Nephron progenitor cell (in vitro differentiated cells): Measurements from ENCODE around the gene PRTN3.
"Not testable (repeated sequence)": the region's sequence is repeated elsewhere in the genome, so short reads cannot be mapped to it uniquely, and the experiment has no call there.

ENCODE experiments used
- DNase-seq: peaks from one replicate; pipeline ENCODE4 v3.0.0; 2021
- H3K27ac Mint-ChIP-seq: 2 replicates; pipeline ENCODE4 v1.8.0; 2021; ENCODE audit warnings: mild to moderate bottlenecking, moderate library complexity, mixed read lengths
- H3K27me3 Mint-ChIP-seq: 2 replicates; pipeline ENCODE4 v1.8.0; 2021; ENCODE audit warnings: mild to moderate bottlenecking, low read depth, mixed read lengths; ENCODE audit not compliant: poor library complexity
- H3K36me3 Mint-ChIP-seq: 2 replicates; pipeline ENCODE4 v1.8.0; 2021; ENCODE audit warnings: low read depth, mixed read lengths
- H3K4me1 Mint-ChIP-seq: 2 replicates; pipeline ENCODE4 v1.8.0; 2021; ENCODE audit warnings: mixed read lengths
- H3K4me3 Mint-ChIP-seq: 2 replicates; pipeline ENCODE4 v1.8.0; 2021; ENCODE audit warnings: mild to moderate bottlenecking, moderate library complexity, mixed read lengths
- H3K9me3 Mint-ChIP-seq: 2 replicates; pipeline ENCODE4 v1.8.0; 2021; ENCODE audit warnings: mild to moderate bottlenecking, moderate library complexity, mixed read lengths
- CTCF ChIP-seq: fragments of 200-600 bp; sonication (generic); IDR thresholded peaks from 2 replicates; pipeline ENCODE4 v1.5.0; 2021; ENCODE audit warnings: antibody characterized with exemption

The PRTN3 gene

GRCh38 chr19:813219-814151, 27.3 kb upstream of the PRTN3 start:
- peaks cover 58% of the 10 kb centered on the region for H3K36me3 Mint-ChIP-seq
- H3K27ac Mint-ChIP-seq, result no peak overlapping the region
- DNase-seq, result no peak

GRCh38 chr19:814152-815078, 26.4 kb upstream of the PRTN3 start:
- H3K27ac Mint-ChIP-seq, result no peak overlapping the region
- no peaks in the 10 kb centered on the region for H3K27me3 Mint-ChIP-seq
- DNase-seq, result no peak
- TF ChIP-seq CTCF, result no peak
- no peaks in the 10 kb centered on the region for H3K9me3 Mint-ChIP-seq
- peaks cover 6% of the 10 kb centered on the region for H3K4me1 Mint-ChIP-seq
- H3K4me3 Mint-ChIP-seq, result no peak overlapping the region
- H3K36me3 Mint-ChIP-seq, result peaks cover 56% of the 10 kb centered on the region

More at GRCh38 chr19:813219-814151, 27.3 kb upstream of the PRTN3 start:
- Mint-ChIP-seq H3K4me3 (no peak overlapping the region), H3K4me1 (peaks cover 5% of the 10 kb centered on the region), H3K9me3 (no peaks in the 10 kb centered on the region), H3K27me3 (no peaks in the 10 kb centered on the region)
- TF ChIP-seq CTCF, result no peak

- peaks cover 3% of the 10 kb centered on the region for H3K27me3 Mint-ChIP-seq
- H3K9me3 Mint-ChIP-seq, result no peaks in the 10 kb centered on the region
- H3K27ac Mint-ChIP-seq, result no peak overlapping the region
- H3K4me1 Mint-ChIP-seq, result peaks cover 13% of the 10 kb centered on the region
- TF ChIP-seq CTCF, result no peak
- H3K4me3 Mint-ChIP-seq, result no peak overlapping the region
- H3K36me3 Mint-ChIP-seq, result peaks cover 48% of the 10 kb centered on the region
- DNase-seq, result no peak
These were observed 25.6 kb upstream of the PRTN3 start for GRCh38 chr19:815079-815774.

- Mint-ChIP-seq H3K36me3 (peaks cover 43% of the 10 kb centered on the region), H3K27ac (peak overlapping the region; percentile 46), H3K27me3 (peaks cover 5% of the 10 kb centered on the region), H3K9me3 (no peaks in the 10 kb centered on the region), H3K4me1 (peaks cover 13% of the 10 kb centered on the region), H3K4me3 (no peak overlapping the region)
- DNase-seq, result no peak
- no peak for TF ChIP-seq CTCF
These were observed 24.9 kb upstream of the PRTN3 start for GRCh38 chr19:815775-816499.

GRCh38 chr19:816500-816857, 24.3 kb upstream of the PRTN3 start:
- peaks cover 39% of the 10 kb centered on the region for H3K36me3 Mint-ChIP-seq
- no peaks in the 10 kb centered on the region for H3K9me3 Mint-ChIP-seq
- DNase-seq, result no peak
- peaks cover 5% of the 10 kb centered on the region for H3K27me3 Mint-ChIP-seq
- H3K27ac Mint-ChIP-seq, result no peak overlapping the region
- peaks cover 13% of the 10 kb centered on the region for H3K4me1 Mint-ChIP-seq
- H3K4me3 Mint-ChIP-seq, result no peak overlapping the region
- no peak for TF ChIP-seq CTCF

- peak overlapping the region; percentile 80 for H3K4me3 Mint-ChIP-seq
- peaks cover 24% of the 10 kb centered on the region for H3K36me3 Mint-ChIP-seq
- peaks cover 28% of the 10 kb centered on the region for H3K4me1 Mint-ChIP-seq
- not testable (repeated sequence) for H3K27ac Mint-ChIP-seq, DNase-seq, H3K9me3 Mint-ChIP-seq
- peaks cover 11% of the 10 kb centered on the region for H3K27me3 Mint-ChIP-seq
These were observed 20.6 kb upstream of the PRTN3 start for GRCh38 chr19:820212-820611.
